DMS153 (cell line): ENCODE measurements around the gene TRPV5.

Experiments
- DNase-seq: peaks from one replicate; lab custom pipeline; 2025; lab: John Stamatoyannopoulos, UW

TRPV5 gene

GRCh38 chr7:142940966-142941535 is 7.5 kb upstream of the TRPV5 start:
- no peak for DNase-seq

DNA sequence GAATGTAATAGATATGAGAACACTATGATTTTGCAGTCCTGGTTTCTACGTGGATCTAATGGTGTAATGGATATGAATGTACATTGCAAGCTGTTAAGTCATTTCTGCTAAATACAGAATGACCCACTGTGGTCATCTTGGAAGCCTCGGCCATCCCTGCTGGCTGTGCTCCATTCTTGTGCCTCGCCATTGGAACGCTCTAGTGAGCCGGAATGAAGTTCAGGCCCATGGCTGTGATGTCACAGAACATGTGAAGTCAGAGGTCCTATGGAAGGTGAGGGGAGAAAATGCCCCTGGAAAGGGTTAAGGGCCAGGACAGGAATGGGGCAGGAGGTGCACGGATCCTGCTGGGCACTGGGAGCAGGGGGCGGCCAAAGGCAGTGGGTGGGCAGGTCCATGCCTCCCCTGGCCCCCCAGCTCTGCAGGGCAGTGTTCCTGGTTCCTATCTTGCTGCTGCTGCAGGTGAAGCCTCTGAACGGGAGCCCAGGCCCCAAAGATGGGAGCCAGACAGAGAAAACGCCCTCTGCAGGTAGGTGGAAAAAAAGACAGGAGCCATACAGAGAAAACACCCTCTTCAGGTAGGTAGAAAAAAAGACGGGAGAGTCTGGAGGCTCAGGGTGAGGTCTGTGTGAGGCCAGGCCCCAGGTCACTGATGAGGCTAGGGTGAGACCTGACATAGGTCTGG is 5.8 kb upstream of the TRPV5 start, which contains the start of gene LLCFC1:
LLCFC1 (plus strand) TSS at position 259 of the 685 bp plus-strand sequence; CDS start at position 397, 138 bp downstream.
- no peak for DNase-seq

DNA sequence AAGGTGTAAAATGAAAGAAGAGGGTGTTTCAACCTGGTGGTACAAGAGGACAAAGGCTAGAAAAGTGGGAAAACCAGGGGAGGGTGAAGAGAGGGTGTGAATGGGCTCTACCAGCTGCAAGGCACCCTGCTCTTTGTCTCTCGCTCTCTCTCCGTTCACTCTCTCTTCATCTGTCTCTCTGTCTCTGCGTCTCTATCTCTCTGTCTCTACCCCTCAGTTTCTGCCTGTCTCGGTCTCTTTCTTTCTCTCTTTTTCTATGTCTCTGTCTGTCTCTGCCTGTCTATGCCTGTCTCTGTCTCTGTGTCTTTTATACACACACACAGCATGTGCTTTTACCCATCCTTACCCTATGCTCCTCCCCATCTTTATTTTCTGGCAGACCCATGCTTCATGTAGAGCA is 5.1 kb upstream of the TRPV5 start:
- DNase-seq, result no peak

- no peak for DNase-seq
These were observed 2.5 kb upstream of the TRPV5 start for GRCh38 chr7:142935941-142936565.

DNA sequence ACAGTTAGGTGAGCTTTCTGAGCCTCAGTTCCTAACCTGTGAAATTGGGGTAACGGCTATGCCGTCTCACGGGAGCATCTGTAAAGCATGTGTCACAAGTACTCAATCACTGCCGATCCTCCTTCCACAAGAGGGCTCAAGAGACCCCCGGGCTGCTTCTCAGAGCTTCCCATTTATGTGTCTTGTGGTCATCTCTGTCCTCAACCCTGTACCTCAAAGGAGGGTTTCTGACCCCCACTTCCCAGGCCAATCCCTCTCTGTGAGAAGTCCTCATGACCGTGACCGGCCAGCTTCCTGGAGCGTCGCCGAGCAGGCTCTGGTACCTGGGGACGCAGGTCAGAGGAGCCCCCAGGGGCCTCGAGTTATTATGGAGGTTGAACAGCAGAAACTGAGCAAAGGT is 510 bp upstream of the TRPV5 start:
- DNase-seq, result no peak

- no peak for DNase-seq
These were observed 462 bp downstream of the TRPV5 start for GRCh38 chr7:142933092-142933475.

DNA sequence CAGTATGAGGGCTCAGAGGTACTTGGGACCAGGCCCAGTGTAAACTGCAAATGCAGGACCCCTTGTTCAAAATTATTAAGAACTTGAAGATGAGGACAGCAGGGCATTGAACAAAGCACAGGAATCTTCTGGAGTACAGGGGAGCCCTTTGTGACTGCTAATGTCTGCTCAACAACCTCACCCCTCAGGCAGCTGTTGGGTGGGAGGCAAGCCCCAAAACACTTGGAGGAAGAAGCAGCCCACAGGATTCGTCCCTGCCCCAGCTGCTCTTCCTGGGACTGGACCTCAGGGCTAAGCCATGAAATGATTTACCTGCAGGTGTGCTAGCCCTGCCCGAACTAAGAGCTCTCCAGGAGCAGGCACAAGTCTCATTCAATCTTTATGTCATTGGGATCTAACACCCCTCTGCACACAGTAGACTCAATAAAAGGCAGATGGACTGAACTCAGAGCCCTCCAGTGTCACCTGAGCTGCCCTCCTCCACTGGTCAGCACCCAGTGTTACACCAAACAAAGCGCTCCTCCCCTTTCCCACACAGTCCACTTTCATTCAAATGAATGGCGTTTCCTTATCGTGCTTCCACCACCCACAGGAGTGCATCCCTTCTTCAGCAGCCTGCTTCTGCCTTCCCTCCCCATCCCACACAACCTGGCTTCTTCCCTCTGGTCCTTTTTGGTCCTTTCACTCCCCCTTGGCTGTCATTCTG is 1.0 kb downstream of the TRPV5 start:
- DNase-seq, result no peak

- DNase-seq, result no peak
These were observed 3.3 kb downstream of the TRPV5 start for GRCh38 chr7:142930126-142930730.

- DNase-seq, result no peak
These were observed 5.6 kb downstream of the TRPV5 start for GRCh38 chr7:142927949-142928348.

DNA sequence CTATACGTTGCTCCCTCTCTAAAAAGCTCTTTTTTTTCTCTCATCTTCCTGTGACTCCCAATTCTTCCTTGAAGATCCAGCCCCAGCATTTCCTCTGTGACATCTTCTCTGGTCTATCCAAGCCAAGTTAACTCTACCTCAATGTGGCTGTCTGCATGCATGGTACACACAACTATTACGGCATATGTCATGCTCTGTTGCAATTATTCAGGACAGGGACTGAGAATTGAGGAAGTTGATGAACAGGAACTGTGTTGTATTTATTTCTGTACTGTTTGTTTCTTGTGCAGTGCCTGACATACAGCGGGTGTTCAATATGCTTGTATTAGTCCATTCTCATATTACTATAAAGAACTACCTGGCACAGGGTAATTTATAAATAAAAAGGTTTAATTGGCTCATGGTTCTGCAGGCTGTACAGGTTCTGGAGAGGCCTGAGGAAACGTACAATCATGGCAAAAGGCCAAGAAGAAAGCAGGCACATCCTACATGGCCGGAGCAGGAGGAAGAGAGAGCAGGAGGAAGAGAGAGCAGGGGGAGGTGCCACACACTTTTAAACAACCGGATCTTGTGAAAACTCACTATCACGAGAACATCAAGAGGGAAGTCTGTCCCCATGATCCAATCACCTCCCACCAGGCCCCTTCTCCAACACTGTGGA is 6.3 kb downstream of the TRPV5 start:
- DNase-seq, result no peak

DNA sequence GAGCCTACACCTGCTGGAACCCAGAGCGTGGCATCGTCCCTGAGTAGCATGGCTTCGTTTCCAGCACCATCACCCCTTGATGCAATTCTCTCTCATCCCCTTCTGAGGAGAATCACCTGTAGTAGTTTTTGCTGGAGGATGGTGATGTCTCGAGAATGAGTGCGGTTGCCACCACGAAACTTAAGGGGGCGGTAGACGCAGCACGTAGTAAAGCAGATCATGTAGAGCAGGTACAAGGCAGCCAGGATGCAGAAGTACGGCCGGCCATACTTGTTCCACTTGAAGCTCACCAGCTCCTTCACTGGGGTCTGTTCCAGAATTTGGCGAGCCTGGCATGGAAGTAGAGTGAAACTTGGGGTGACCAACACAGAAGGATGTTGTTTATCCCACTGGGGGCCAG is 8.1 kb downstream of the TRPV5 start:
- DNase-seq, result no peak

DNA sequence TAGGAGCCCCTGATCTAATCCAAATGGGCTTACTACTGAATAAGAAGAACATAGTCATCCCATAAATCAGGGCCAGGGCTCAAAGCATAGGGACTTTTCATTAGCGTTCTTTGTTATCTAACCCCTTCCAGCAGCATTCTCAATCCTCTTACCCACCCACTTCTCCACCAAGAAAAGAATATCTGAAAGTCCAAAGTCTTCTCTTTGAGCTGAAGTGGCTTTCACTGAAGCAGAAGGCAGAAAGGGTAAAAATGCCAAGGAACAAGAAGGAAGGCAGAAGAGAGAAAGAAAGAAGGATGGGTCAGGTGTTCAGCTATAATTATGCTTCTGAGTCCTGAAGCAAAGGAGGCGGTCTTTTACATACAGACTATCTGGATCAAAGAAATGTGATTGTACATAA is 10.2 kb downstream of the TRPV5 start:
- DNase-seq, result no peak

GRCh38 chr7:142919656-142920055 is 13.9 kb downstream of the TRPV5 start:
- DNase-seq, result no peak

- DNase-seq, result no peak
These were observed 14.6 kb downstream of the TRPV5 start for GRCh38 chr7:142918901-142919300.

DNA sequence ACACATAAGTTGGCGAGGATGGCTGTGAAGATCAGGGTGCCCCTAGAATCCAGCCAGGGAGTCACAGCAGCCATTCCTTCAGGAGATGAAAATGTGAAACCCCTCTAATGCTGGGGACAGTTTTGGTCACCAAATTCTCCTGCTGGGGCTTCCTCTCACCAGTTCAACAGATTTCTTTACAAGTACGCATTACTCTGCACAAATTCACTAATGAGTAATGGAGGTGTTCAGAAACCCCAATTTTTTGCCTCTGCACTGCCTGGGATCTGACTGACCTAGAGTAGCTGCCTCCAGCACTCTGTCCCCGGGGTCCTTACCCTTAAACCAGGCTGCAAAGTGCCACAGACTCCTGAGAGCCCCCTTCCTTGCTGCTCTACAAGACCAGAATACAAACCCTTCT is 16.1 kb downstream of the TRPV5 start:
- DNase-seq, result no peak

GRCh38 chr7:142916508-142916907 is 17.0 kb downstream of the TRPV5 start:
- no peak for DNase-seq

GRCh38 chr7:142915315-142915714 is 18.2 kb downstream of the TRPV5 start:
- DNase-seq, result no peak

GRCh38 chr7:142914121-142914520 is 19.4 kb downstream of the TRPV5 start:
- DNase-seq, result no peak

DNA sequence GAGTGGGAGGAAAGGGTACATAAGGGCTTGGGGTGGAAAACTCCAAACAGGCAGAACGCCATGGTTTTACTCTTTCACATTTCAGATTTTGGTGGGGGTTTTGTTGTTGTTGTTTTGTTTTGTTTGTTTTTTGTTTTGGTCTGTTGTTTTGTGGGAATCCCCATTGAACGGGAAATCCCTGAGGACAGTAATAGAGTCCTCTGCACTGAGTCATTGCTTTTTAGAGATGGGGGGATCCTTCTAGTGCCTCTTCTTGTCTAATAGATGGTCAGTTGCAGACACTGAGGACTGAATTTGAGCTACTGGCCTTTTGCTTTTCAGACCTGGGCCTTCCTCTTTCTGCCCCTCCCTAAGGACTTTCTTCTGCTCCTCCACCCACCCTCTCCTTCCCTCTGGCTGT is 20.0 kb downstream of the TRPV5 start:
- DNase-seq, result no peak

- DNase-seq, result no peak
These were observed 20.5 kb downstream of the TRPV5 start for GRCh38 chr7:142913051-142913450.

GRCh38 chr7:142910481-142910880 is 23.1 kb downstream of the TRPV5 start:
- DNase-seq, result no peak

DNA sequence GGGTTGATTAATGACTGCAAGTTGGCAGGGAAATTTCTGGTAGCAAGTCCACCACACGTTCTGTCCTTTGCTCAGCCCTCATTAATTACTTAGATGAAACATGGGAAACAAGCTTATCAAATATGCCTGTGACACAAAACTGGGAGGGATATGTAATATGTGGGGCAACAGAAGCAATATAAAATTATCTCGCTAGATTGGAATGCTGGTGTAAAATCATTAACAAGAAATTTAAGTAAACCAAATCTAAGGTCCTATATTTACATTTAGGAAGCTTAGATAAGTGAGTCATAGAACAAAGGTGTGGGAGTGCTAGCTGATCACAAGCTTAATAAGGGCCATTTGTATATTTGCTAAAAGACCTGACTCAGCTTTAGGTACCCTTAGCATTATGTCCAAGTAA is 23.5 kb downstream of the TRPV5 start:
- DNase-seq, result no peak
